Mesenchymal stem cell (in vitro differentiated cells and primary cell): ENCODE measurements around the gene WDR89.

Source experiments
- DNase-seq: peaks from one replicate; pipeline ENCODE4 v3.0.0-alpha.2; 2013
- H2AFZ ChIP-seq: one replicate; pipeline ENCODE4 v1.6.1; 2013; ENCODE audit warnings: low read depth, mild to moderate bottlenecking, control low read depth, inconsistent platforms, low read length, moderate library complexity
- H2AK5ac ChIP-seq: 2 replicates; pipeline ENCODE4 v1.6.1; 2013; ENCODE audit warnings: low read length, moderate library complexity, mild to moderate bottlenecking, inconsistent platforms; ENCODE audit not compliant: severe bottlenecking
- H2BK120ac ChIP-seq: one replicate; pipeline ENCODE4 v1.6.1; 2013; ENCODE audit warnings: low read depth, mild to moderate bottlenecking, inconsistent platforms, low read length, moderate library complexity
- H2BK12ac ChIP-seq, 2 experiments: one replicate each; pipeline ENCODE4 v1.6.1; 2013; ENCODE audit warnings: inconsistent platforms in 2 of 2, low read length in 2 of 2, mild to moderate bottlenecking in 2 of 2, moderate library complexity in 2 of 2, control low read depth in 1 of 2
- H2BK15ac ChIP-seq: one replicate; pipeline ENCODE4 v1.6.1; 2013; ENCODE audit warnings: mild to moderate bottlenecking, low read depth, inconsistent platforms; ENCODE audit not compliant: poor library complexity, severe bottlenecking
- H2BK5ac ChIP-seq: 2 replicates; pipeline ENCODE4 v1.6.1; 2013; ENCODE audit warnings: low read depth, mild to moderate bottlenecking, low read length, control low read depth, inconsistent platforms; ENCODE audit not compliant: poor library complexity, severe bottlenecking
- H3K14ac ChIP-seq, 2 experiments: one replicate each; pipeline ENCODE4 v1.6.1; 2013; ENCODE audit warnings: inconsistent platforms in 2 of 2, low read length in 2 of 2, control low read depth in 1 of 2, mild to moderate bottlenecking in 1 of 2, moderate library complexity in 1 of 2
- H3K18ac ChIP-seq, 2 experiments: one replicate each; pipeline ENCODE4 v1.6.1; 2013; ENCODE audit warnings: inconsistent platforms in 2 of 2, low read length in 2 of 2, control low read depth in 1 of 2, low read depth in 1 of 2, mild to moderate bottlenecking in 1 of 2
- H3K23ac ChIP-seq, 2 experiments: one replicate each; pipeline ENCODE4 v1.6.1; 2013; ENCODE audit warnings: inconsistent platforms in 2 of 2, low read length in 2 of 2, mild to moderate bottlenecking in 2 of 2, moderate library complexity in 2 of 2, control low read depth in 1 of 2
- H3K27ac ChIP-seq: 2 replicates; pipeline ENCODE4 v1.5.1; 2013; ENCODE audit warnings: mild to moderate bottlenecking, moderate library complexity, low read length, control low read depth, inconsistent platforms; ENCODE audit not compliant: poor library complexity, severe bottlenecking
- H3K27me3 ChIP-seq, 2 experiments: 2 replicates each; pipeline versions ENCODE4 v1.6.1 to v1.7.0; 2013; ENCODE audit warnings: low read length in 2 of 2, mild to moderate bottlenecking in 2 of 2, moderate library complexity in 2 of 2, control low read depth in 1 of 2, inconsistent platforms in 1 of 2; ENCODE audit not compliant: control insufficient read depth in 1 of 2, insufficient read depth in 1 of 2
- H3K36me3 ChIP-seq, 2 experiments: 2 replicates each; pipeline versions ENCODE4 v1.6.1 to v1.7.0; 2013; ENCODE audit warnings: low read length in 2 of 2, control low read depth in 1 of 2, inconsistent platforms in 1 of 2, low read depth in 1 of 2, mild to moderate bottlenecking in 1 of 2; ENCODE audit not compliant: insufficient read depth in 2 of 2, control insufficient read depth in 1 of 2
- H3K4ac ChIP-seq, 2 experiments: one replicate each; pipeline ENCODE4 v1.6.1; 2013; ENCODE audit warnings: inconsistent platforms in 2 of 2, low read length in 2 of 2, mild to moderate bottlenecking in 2 of 2, moderate library complexity in 2 of 2, control low read depth in 1 of 2, low read depth in 1 of 2
- H3K4me1 ChIP-seq: 2 replicates; pipeline ENCODE4 v1.6.1; 2013; ENCODE audit warnings: low read depth, low read length, control low read depth; ENCODE audit not compliant: control insufficient read depth, insufficient read depth
- H3K4me2 ChIP-seq: 2 replicates; pipeline ENCODE4 v1.6.1; 2013; ENCODE audit warnings: low read length, mild to moderate bottlenecking, inconsistent platforms; ENCODE audit not compliant: poor library complexity, severe bottlenecking
- H3K4me3 ChIP-seq, 2 experiments: 2 replicates each; pipeline versions ENCODE4 v1.5.1 to v1.7.0; 2013; ENCODE audit warnings: low read length in 2 of 2, mild to moderate bottlenecking in 2 of 2, control low read depth in 1 of 2, low read depth in 1 of 2; ENCODE audit not compliant: insufficient read depth in 1 of 2
- H3K79me1 ChIP-seq: replicated peaks from 2 replicates; pipeline ENCODE4 v1.6.1; 2013; ENCODE audit warnings: mild to moderate bottlenecking, control low read depth, low read length, inconsistent platforms; ENCODE audit not compliant: poor library complexity, severe bottlenecking
- H3K9ac ChIP-seq: 2 replicates; pipeline ENCODE4 v1.7.0; 2013; ENCODE audit warnings: mild to moderate bottlenecking, low read length, moderate library complexity
- H3K9me3 ChIP-seq: 2 replicates; pipeline ENCODE4 v1.7.0; 2013; ENCODE audit warnings: mild to moderate bottlenecking, low read length; ENCODE audit not compliant: control insufficient read depth
- H4K8ac ChIP-seq: one replicate; pipeline ENCODE4 v1.6.1; 2013; ENCODE audit warnings: inconsistent platforms, mild to moderate bottlenecking, low read length, moderate library complexity
- H4K91ac ChIP-seq: one replicate; pipeline ENCODE4 v1.6.1; 2013; ENCODE audit warnings: mild to moderate bottlenecking, low read length, inconsistent platforms
- WGBS: methylation state at CpG from one replicate; pipeline ENCODE4 v1.1.7; 2013; ENCODE audit warnings: mixed read lengths; 5-methylcytosine and 5-hydroxymethylcytosine counted together

The WDR89 gene

DNA sequence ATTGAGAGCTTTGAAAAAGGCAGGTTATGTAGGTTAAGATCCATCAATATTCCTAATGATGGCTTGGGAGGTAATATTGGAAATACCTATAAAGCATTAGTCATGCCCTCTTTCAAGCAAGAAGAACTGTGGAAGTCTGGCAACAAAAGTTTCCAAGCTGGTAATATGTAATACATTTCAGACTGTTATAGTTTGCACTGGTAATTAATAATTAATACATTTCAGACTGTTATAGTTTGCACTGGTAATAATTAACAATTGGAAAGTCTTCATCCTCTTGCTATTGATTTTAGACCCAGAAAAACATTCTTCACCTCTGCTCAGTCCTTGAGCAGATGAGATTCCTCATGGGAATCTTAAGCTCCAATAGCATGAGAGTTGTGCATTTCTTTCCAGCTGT lies 29.0 kb upstream of the WDR89 start:
- Histone ChIP-seq H3K27me3 (no peaks in the 10 kb centered on the region), H4K8ac (no peak overlapping the region), H3K23ac (no peak overlapping the region), H3K4ac (no peak overlapping the region), H3K4me2 (no peak overlapping the region), H2AFZ (no peak overlapping the region), H3K4me3 (no peak overlapping the region), H4K91ac (no peak overlapping the region), H3K79me1 (no peaks in the 10 kb centered on the region), H3K9ac (no peak overlapping the region), H3K36me3 (no peaks in the 10 kb centered on the region), H3K14ac (no peak overlapping the region), H2AK5ac (no peak overlapping the region), H3K9me3 (no peaks in the 10 kb centered on the region), H2BK12ac (no peak overlapping the region), H3K27ac (peak overlapping the region; percentile 67), H3K4me1 (peaks cover 12% of the 10 kb centered on the region), H3K18ac (no peak overlapping the region), H2BK120ac (no peak overlapping the region), H2BK15ac (no peak overlapping the region), H2BK5ac (no peak overlapping the region)
- DNase-seq, result no peak

DNA sequence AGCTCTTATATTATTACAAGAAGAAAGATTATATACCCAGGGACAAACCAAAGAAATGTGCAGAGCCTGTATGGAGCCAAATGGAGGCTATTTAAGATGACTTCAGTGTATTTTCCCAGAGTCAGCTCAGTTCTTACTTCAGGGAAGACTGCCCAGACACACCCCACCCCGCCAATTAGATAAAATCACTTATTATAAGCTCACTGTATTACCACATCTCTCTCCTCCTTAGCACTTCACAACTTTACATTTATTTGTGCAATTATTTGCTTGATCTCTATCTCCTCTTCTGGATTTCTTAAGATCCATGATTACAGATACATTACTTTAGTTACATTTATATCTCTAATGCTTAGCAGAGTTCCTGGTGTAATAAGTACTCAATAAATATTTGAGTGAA lies 24.7 kb upstream of the WDR89 start:
- Histone ChIP-seq H3K27me3 (no peaks in the 10 kb centered on the region), H4K8ac (no peak overlapping the region), H3K4me3 (no peak overlapping the region), H4K91ac (no peak overlapping the region), H3K9me3 (no peaks in the 10 kb centered on the region), H2BK12ac (no peak overlapping the region), H3K9ac (no peak overlapping the region), H3K23ac (no peak overlapping the region), H3K27ac (no peak overlapping the region), H3K14ac (no peak overlapping the region), H3K36me3 (peaks cover 0 to 2% of the 10 kb centered on the region in 2 experiments), H3K4ac (no peak overlapping the region), H3K4me1 (no peaks in the 10 kb centered on the region), H2BK15ac (no peak overlapping the region), H3K79me1 (no peaks in the 10 kb centered on the region), H3K4me2 (no peak overlapping the region), H2AFZ (no peak overlapping the region), H2BK5ac (no peak overlapping the region), H3K18ac (no peak overlapping the region), H2BK120ac (no peak overlapping the region), H2AK5ac (no peak overlapping the region)
- WGBS, result 94% methylated on average over 1 of the region's 1 CpG
- no peak for DNase-seq

GRCh38 chr14:63663428-63664341 lies 22.0 kb upstream of the WDR89 start:
- Histone ChIP-seq H2BK5ac (no peak overlapping the region), H3K4me1 (no peaks in the 10 kb centered on the region), H3K4ac (no peak overlapping the region), H3K23ac (no peak overlapping the region), H2BK12ac (no peak overlapping the region), H3K27ac (no peak overlapping the region), H3K14ac (no peak overlapping the region), H3K4me2 (no peak overlapping the region), H2BK120ac (no peak overlapping the region), H3K9ac (no peak overlapping the region), H2AFZ (no peak overlapping the region), H3K27me3 (no peaks in the 10 kb centered on the region), H4K8ac (no peak overlapping the region), H3K9me3 (no peaks in the 10 kb centered on the region), H3K79me1 (no peaks in the 10 kb centered on the region), H2AK5ac (no peak overlapping the region), H3K36me3 (peaks cover 0 to 2% of the 10 kb centered on the region in 2 experiments), H2BK15ac (no peak overlapping the region), H3K4me3 (no peak overlapping the region), H4K91ac (no peak overlapping the region), H3K18ac (no peak overlapping the region)
- no peak for DNase-seq
- WGBS, result 96% methylated on average over 12 of the region's 12 CpGs

- no peaks in the 10 kb centered on the region for H3K9me3 ChIP-seq
- H2AK5ac ChIP-seq, result no peak overlapping the region
- no peak overlapping the region for H3K9ac ChIP-seq
- H3K4me3 ChIP-seq, result no peak overlapping the region
- no peaks in the 10 kb centered on the region for H3K27me3 ChIP-seq
- no peak for DNase-seq
- 93% methylated on average over 8 of the region's 8 CpGs for WGBS
- H2BK15ac ChIP-seq, result no peak overlapping the region
- no peaks in the 10 kb centered on the region for H3K4me1 ChIP-seq
- peaks cover 0 to 2% of the 10 kb centered on the region in 2 experiments for H3K36me3 ChIP-seq
- H4K8ac ChIP-seq, result no peak overlapping the region
- no peak overlapping the region for H2BK120ac ChIP-seq
- H3K23ac ChIP-seq, result no peak overlapping the region
- no peak overlapping the region for H3K4me2 ChIP-seq
- H2BK12ac ChIP-seq, result no peak overlapping the region
- H3K27ac ChIP-seq, result no peak overlapping the region
- H2AFZ ChIP-seq, result no peak overlapping the region
- no peak overlapping the region for H3K4ac ChIP-seq
- H4K91ac ChIP-seq, result no peak overlapping the region
- no peaks in the 10 kb centered on the region for H3K79me1 ChIP-seq
- H2BK5ac ChIP-seq, result no peak overlapping the region
- no peak overlapping the region for H3K18ac ChIP-seq
- H3K14ac ChIP-seq, result no peak overlapping the region
These were observed 21.1 kb upstream of the WDR89 start for GRCh38 chr14:63662776-63663175.
